Breast epithelium (tissue), 3 donors: Measurements from ENCODE around the gene NKX6-2.

Experiments
- POLR2A ChIP-seq: fragments of 450-650 bp; IDR thresholded peaks from one replicate; pipeline ENCODE4 v1.6.1; 2016; ENCODE audit warnings: antibody characterized with exemption, mild to moderate bottlenecking, moderate library complexity
- POLR2AphosphoS5 ChIP-seq, 3 donors: sonication (generic); formaldehyde crosslinking; IDR thresholded peaks; one replicate each; pipeline ENCODE4 v1.6.1; 2017; ENCODE audit warnings: antibody characterized with exemption in 3 of 3
- TF ChIP-seq, protein P1 (sequence below), 3 donors: fragments of 450-650 bp; IDR thresholded peaks; one replicate each; pipeline ENCODE4 v1.5.1; 2016 to 2017; ENCODE audit warnings: antibody characterized with exemption in 3 of 3, mild to moderate bottlenecking in 3 of 3, moderate library complexity in 3 of 3

DNA sequence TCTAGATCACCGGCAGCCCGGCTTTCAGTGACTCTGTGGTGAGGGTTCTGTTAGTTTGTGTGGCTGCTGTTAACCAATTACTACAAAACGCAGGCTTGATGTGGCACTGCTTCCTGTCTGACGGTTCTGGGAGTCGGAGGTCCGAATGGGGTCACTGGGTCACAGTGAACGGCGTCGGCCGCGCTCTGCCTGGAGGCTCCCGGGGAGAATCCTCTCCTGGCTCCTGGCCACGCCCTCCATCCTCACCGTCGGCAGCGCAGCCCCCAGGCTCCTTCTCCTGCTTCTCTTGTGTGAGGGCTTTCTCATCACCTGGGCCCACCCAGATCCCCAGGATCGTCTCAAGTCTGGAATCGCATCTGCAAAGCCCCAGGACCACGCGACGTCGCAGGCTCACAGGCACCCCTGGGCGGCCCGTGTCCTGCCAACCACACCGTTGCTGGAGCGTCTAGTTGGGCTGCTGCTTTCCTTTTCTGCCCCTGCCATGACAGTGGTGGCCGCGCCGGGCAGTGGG, 31.8 kb upstream of the NKX6-2 start:
- TF ChIP-seq, protein P1, sequence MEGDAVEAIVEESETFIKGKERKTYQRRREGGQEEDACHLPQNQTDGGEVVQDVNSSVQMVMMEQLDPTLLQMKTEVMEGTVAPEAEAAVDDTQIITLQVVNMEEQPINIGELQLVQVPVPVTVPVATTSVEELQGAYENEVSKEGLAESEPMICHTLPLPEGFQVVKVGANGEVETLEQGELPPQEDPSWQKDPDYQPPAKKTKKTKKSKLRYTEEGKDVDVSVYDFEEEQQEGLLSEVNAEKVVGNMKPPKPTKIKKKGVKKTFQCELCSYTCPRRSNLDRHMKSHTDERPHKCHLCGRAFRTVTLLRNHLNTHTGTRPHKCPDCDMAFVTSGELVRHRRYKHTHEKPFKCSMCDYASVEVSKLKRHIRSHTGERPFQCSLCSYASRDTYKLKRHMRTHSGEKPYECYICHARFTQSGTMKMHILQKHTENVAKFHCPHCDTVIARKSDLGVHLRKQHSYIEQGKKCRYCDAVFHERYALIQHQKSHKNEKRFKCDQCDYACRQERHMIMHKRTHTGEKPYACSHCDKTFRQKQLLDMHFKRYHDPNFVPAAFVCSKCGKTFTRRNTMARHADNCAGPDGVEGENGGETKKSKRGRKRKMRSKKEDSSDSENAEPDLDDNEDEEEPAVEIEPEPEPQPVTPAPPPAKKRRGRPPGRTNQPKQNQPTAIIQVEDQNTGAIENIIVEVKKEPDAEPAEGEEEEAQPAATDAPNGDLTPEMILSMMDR (IDR thresholded peaks at IDR 0.05), result no peak
- no peak for TF ChIP-seq POLR2AphosphoS5 (IDR thresholded peaks at IDR 0.05)
- TF ChIP-seq POLR2A, result no peak
